NCI-H1105 (cell line): ENCODE results near the gene SP2.

Source experiments
- DNase-seq: peaks from one replicate; lab custom pipeline; 2025; lab: John Stamatoyannopoulos, UW

SP2 gene

GRCh38 chr17:47895856-47896671 is at the start of gene SP2:
SP2 (plus strand) TSS chr17:47896236; CDS start chr17:47896287, 51 bp downstream.
- peak; percentile 98 for DNase-seq

GRCh38 chr17:47846716-47847340 is 49.2 kb upstream of the SP2 start:
- DNase-seq = no peak

GRCh38 chr17:47847341-47848197 is 48.5 kb upstream of the SP2 start:
- no peak for DNase-seq

GRCh38 chr17:47848198-47848513 is 47.9 kb upstream of the SP2 start:
- DNase-seq = no peak

GRCh38 chr17:47850373-47850691 is 45.7 kb upstream of the SP2 start:
- DNase-seq = no peak

GRCh38 chr17:47850692-47851573 is 45.1 kb upstream of the SP2 start, which contains the start of gene SP6:
SP6 (minus strand) TSS chr17:47851163; CDS start chr17:47848429, 2,734 bp downstream.
- DNase-seq = peak; percentile 71

- no peak for DNase-seq
Measured at GRCh38 chr17:47851764-47852112, 44.3 kb upstream of the SP2 start.

GRCh38 chr17:47852113-47852949 is 43.7 kb upstream of the SP2 start:
- DNase-seq = no peak

- DNase-seq = no peak
Measured at GRCh38 chr17:47853616-47854015, 42.4 kb upstream of the SP2 start.

- no peak for DNase-seq
Measured at GRCh38 chr17:47855737-47856136, 40.3 kb upstream of the SP2 start.

- DNase-seq = no peak
Measured at GRCh38 chr17:47856830-47857229, 39.2 kb upstream of the SP2 start.

GRCh38 chr17:47857551-47858455 is 38.2 kb upstream of the SP2 start:
- no peak for DNase-seq

GRCh38 chr17:47860386-47860785 is 35.6 kb upstream of the SP2 start:
- DNase-seq = no peak

GRCh38 chr17:47862621-47863440 is 33.2 kb upstream of the SP2 start:
- DNase-seq = no peak

GRCh38 chr17:47864791-47865216 is 31.2 kb upstream of the SP2 start:
- no peak for DNase-seq

GRCh38 chr17:47866941-47867340 is 29.1 kb upstream of the SP2 start:
- no peak for DNase-seq

GRCh38 chr17:47867813-47868533 is 28.1 kb upstream of the SP2 start:
- no peak for DNase-seq

- no peak for DNase-seq
Measured at GRCh38 chr17:47869114-47869513, 26.9 kb upstream of the SP2 start.
